Measurements from ENCODE around the gene XCR1. TPM values are rescaled to one million over a fixed set of nuclear protein-coding genes. Genes with fewer than 3 reads are reported as not detected.

XCR1 gene, protein sequence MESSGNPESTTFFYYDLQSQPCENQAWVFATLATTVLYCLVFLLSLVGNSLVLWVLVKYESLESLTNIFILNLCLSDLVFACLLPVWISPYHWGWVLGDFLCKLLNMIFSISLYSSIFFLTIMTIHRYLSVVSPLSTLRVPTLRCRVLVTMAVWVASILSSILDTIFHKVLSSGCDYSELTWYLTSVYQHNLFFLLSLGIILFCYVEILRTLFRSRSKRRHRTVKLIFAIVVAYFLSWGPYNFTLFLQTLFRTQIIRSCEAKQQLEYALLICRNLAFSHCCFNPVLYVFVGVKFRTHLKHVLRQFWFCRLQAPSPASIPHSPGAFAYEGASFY
- total RNA-seq (2022): not detected in 2 replicates
- Bru-seq, nascent RNA: not detected
- BruChase-seq, experiment 1, labeled RNA remaining after a 6-hour chase: not detected
- BruChase-seq, experiment 2, labeled RNA remaining after a 2-hour chase: percentile 8 among the genes with signal in this experiment
- long read RNA-seq: 0 reads

- no TSS peak for BruUV-seq (replicated peaks)
- ChIA-PET POLR2A (interaction anchor here (0.6 kb wide), 1 partner anchor 55 kb away, joined by 3 read pairs; no protein-coding TSS in a partner anchor), CTCF (interaction anchor here (0.6 to 0.7 kb wide), 3 partner anchors 50 to 1002 kb away, joined by 3 read pairs; no protein-coding TSS in a partner anchor)
- TF ChIP-seq, protein P1, sequence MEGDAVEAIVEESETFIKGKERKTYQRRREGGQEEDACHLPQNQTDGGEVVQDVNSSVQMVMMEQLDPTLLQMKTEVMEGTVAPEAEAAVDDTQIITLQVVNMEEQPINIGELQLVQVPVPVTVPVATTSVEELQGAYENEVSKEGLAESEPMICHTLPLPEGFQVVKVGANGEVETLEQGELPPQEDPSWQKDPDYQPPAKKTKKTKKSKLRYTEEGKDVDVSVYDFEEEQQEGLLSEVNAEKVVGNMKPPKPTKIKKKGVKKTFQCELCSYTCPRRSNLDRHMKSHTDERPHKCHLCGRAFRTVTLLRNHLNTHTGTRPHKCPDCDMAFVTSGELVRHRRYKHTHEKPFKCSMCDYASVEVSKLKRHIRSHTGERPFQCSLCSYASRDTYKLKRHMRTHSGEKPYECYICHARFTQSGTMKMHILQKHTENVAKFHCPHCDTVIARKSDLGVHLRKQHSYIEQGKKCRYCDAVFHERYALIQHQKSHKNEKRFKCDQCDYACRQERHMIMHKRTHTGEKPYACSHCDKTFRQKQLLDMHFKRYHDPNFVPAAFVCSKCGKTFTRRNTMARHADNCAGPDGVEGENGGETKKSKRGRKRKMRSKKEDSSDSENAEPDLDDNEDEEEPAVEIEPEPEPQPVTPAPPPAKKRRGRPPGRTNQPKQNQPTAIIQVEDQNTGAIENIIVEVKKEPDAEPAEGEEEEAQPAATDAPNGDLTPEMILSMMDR (IDR thresholded peaks at IDR 0.05; ENCODE audit: unreplicated experiment): no peak
- Mint-ChIP-seq H3K36me3 (ENCODE audit: insufficient read depth, unreplicated experiment) (no peaks in the 10 kb centered on the region), H3K27me3 (ENCODE audit: insufficient read depth, unreplicated experiment) (no peaks in the 10 kb centered on the region), H3K4me1 (ENCODE audit: insufficient read depth, unreplicated experiment) (no peaks in the 10 kb centered on the region), H3K9me3 (ENCODE audit: unreplicated experiment) (peaks cover 18% of the 10 kb centered on the region), H3K27ac (ENCODE audit: low read depth, unreplicated experiment) (no peak within 1 kb of the TSS), H3K4me3 (ENCODE audit: unreplicated experiment) (no peak within 1 kb of the TSS)
- no peak for DNase-seq (ENCODE audit: unreplicated experiment)
- intact Hi-C loops (cut with micrococcal nuclease): no loop called here
These were observed at the start of gene XCR1 for GRCh38 chr3:46027021-46027705. XCR1 (minus strand) TSS chr3:46027483; CDS start chr3:46021947, 5,536 bp downstream.

DNA sequence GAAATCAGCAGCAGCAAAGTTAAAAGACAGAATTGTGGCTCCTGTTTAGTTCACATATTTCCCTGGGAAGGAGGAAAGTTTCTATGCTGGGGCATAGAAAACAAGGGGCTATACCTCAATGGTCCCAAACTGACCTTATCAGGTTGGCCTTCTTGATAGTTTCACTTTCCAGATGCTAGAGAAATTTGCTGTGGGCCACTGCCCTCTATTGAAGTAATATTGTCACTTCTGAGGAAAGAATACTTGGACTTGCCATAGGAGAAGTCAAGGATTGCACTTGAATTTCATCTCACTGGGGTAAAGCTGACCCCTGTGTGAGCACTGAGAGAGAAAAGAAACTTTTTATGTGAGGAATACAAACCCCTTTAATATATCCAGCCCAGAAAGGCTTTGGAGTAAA, 49.3 kb upstream of the XCR1 start:
- TF ChIP-seq, protein P1 (IDR thresholded peaks at IDR 0.05; ENCODE audit: unreplicated experiment): peak; percentile 13
- Mint-ChIP-seq H3K4me1 (ENCODE audit: insufficient read depth, unreplicated experiment) (peaks cover 5% of the 10 kb centered on the region), H3K9me3 (ENCODE audit: unreplicated experiment) (no peaks in the 10 kb centered on the region), H3K4me3 (ENCODE audit: unreplicated experiment) (no peak overlapping the region), H3K36me3 (ENCODE audit: insufficient read depth, unreplicated experiment) (no peaks in the 10 kb centered on the region), H3K27ac (ENCODE audit: low read depth, unreplicated experiment) (no peak overlapping the region), H3K27me3 (ENCODE audit: insufficient read depth, unreplicated experiment) (peaks cover 13% of the 10 kb centered on the region)
- no TSS peak for BruUV-seq (replicated peaks)
- POLR2A ChIA-PET: interaction anchor here (1.3 to 2.0 kb wide), 4 partner anchors 9 to 138 kb away, joined by 3 to 6 read pairs (median 4); no protein-coding TSS in a partner anchor
- DNase-seq (ENCODE audit: unreplicated experiment): peak; percentile 30
- intact Hi-C loops (cut with micrococcal nuclease): loop anchor here (5.0 kb wide), 1 partner anchor 234 kb away; the partner anchor contains the start of gene LZTFL1
- CTCF ChIA-PET: interaction anchor here (0.5 to 11.3 kb wide), 22 partner anchors 9 to 1990 kb away, joined by 3 to 241 read pairs (median 4); partner anchors contain the start of genes CCR5, CXCR6, FYCO1 and LZTFL1

DNA sequence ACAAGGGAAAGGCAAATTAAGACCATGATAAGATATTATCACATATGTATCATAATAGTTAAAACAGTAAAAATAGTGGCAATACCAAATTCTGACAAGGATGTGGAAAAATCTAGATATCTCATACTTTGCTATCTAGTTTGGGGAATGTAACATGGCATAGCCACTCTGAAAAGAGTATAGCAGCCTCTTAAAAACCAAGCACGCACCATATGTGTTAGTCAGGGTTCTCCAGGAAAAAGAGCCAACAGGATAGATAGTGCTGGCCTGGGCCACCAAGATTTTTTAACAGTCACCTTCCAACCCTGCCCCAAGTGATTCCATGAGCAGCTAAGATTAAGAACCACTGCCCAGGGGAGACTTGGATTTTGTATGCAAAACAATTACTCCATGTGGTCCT, 48.5 kb upstream of the XCR1 start:
- no peak for DNase-seq (ENCODE audit: unreplicated experiment)
- Mint-ChIP-seq H3K27ac (ENCODE audit: low read depth, unreplicated experiment) (no peak overlapping the region), H3K4me1 (ENCODE audit: insufficient read depth, unreplicated experiment) (peaks cover 5% of the 10 kb centered on the region), H3K27me3 (ENCODE audit: insufficient read depth, unreplicated experiment) (peaks cover 21% of the 10 kb centered on the region), H3K4me3 (ENCODE audit: unreplicated experiment) (no peak overlapping the region), H3K9me3 (ENCODE audit: unreplicated experiment) (no peaks in the 10 kb centered on the region), H3K36me3 (ENCODE audit: insufficient read depth, unreplicated experiment) (no peaks in the 10 kb centered on the region)
- TF ChIP-seq, protein P1 (IDR thresholded peaks at IDR 0.05; ENCODE audit: unreplicated experiment): no peak
- ChIA-PET CTCF (interaction anchor here (0.6 to 11.3 kb wide), 10 partner anchors 27 to 1038 kb away, joined by 3 to 241 read pairs (median 5); partner anchors contain the start of genes CCR5 and CXCR6), POLR2A (interaction anchor here (1.7 kb wide), 1 partner anchor 11 kb away, joined by 6 read pairs; no protein-coding TSS in a partner anchor)
- intact Hi-C loops (cut with micrococcal nuclease): loop anchor here (5.0 kb wide), 1 partner anchor 234 kb away; the partner anchor contains the start of gene LZTFL1
- no TSS peak for BruUV-seq (replicated peaks)
